HG03575 (cell line): ENCODE data around the gene COL4A4.

ENCODE experiments used
- ATAC-seq: cut with Tn5 transposase; IDR thresholded peaks from one replicate; pipeline ENCODE4 v1.9.1; 2021; ENCODE audit not compliant: unreplicated experiment, insufficient number of reproducible peaks, low FRiP score; ENCODE audit errors: extremely low read depth

The COL4A4 gene

DNA sequence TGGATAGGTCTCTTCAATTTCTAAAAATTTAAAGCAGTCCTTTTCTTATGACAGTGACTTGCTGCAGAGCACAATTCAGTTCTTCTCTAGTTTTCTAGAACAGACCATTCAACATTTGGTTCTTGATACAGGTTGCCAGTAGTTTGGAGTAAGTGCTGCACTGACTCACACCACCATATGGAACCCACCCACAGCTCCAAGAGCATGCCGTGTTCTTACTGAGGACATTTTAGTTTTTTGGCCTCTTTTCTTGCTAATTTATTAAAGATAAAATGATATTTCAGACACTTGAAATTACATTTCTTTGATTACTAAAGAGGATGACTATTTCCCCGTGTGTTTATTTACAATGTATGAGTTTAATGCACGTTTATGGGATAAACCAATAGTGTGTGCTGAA is 120.0 kb downstream of the COL4A4 start:
- no peak for ATAC-seq

DNA sequence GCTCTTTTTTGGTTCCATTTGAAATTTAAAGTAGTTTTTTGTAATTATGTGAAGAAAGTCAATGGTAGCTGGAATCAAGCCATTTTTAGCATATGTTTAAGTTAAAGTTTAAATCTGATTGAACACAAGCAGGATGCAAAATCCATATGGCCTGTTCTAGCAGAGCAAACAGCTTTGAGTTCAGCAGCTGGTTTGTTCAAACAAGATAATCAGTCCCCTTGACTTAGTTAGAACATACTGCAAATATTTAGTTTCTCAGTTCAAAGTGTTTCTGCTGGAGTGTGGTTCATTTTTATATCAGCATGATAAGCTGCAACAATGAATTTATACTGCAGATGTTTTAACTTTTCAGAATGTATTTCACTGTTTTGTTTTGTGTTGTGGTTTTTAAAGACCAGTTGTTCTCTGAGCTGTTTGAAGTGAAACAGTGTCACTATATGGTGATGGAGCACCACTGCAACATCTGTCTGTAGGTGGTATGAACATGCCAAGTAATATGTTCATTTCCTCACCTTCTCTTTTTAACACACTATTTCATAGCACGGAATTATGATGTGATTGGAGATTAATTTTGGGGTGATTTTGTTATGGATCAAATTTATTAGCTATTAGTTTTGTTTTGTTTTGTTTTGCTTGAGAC is 125.3 kb downstream of the COL4A4 start:
- ATAC-seq: no peak

GRCh38 chr2:227036527-227036926 is 127.5 kb downstream of the COL4A4 start:
- no peak for ATAC-seq

GRCh38 chr2:227035711-227036367 is 128.2 kb downstream of the COL4A4 start:
- no peak for ATAC-seq

DNA sequence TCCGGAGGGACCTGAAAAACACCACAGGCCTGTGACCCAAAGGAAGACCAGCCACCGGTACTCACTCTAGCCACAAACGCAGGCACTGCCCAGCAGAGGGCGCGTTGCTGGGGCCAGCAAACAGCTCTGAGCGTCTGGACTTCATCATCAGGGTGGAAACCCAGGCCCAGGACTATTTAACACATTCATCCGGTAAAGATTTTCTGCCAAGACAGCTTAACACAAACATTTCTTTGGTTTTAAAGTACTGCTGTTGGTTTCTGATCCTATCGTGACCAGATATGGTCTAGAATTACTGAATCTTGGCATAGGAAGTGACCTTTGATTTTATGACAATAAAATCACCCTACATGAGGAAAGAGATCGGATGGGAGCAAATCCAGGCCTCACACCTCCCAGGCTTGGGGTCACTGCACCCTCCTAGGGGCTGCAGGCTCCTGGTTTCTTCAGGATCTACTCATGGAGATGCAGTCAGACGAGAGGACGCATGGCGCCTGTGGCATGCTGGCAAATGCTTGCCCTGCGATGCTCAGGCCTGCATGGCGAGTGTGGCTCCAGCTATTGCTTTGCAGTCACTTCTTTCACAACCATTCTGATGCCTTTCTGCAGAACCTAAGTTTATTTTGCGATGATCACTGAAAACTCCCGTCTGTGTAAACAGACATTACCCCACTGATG is 130.4 kb downstream of the COL4A4 start:
- no peak for ATAC-seq

DNA sequence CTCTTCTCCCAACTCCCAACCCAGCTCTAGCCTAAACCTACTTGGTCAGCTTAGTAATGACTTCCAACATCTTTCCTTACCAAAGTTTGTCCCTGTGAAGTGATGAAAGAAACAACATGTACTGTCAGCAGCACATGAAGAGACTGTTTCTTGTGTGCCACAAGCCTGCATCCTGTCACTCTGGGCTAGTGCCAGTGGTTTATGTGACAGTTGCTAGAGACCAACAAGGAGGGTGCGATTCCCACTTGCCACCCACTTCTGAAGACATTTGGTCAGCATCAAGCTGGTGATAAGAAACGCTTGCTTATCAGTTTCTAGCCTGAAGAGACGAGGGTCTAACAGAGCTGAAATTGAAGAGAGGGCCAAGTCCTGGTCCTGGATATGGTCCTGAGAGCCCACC is 132.6 kb downstream of the COL4A4 start:
- ATAC-seq: no peak

DNA sequence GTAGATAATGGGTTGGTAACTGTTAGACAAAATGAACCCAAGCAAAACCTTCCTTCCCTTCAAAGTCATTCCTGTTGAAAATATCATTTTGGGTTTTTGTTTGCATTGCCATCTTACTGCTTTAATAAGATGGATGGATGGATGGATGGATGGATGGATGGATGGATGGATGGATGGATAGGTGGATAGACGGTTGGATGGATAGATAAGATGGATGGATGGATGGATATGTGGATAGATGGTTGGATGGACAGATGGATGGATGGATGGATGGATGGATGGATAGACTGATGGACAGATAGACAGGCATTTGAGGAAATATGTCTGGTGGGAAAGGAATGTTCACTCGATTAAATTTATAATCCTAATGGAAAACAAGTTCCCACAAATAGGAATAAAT is 133.2 kb downstream of the COL4A4 start:
- ATAC-seq: no peak

GRCh38 chr2:227029426-227030105 is 134.4 kb downstream of the COL4A4 start:
- ATAC-seq: no peak

GRCh38 chr2:227025510-227025909 is 138.5 kb downstream of the COL4A4 start:
- peak; percentile 60 for ATAC-seq

GRCh38 chr2:227022608-227023007 is 141.4 kb downstream of the COL4A4 start:
- ATAC-seq: no peak

- no peak for ATAC-seq
These were observed 143.6 kb downstream of the COL4A4 start for GRCh38 chr2:227020416-227020815.

GRCh38 chr2:227016894-227017293 is 147.1 kb downstream of the COL4A4 start:
- ATAC-seq: no peak

- no peak for ATAC-seq
These were observed 150.1 kb downstream of the COL4A4 start for GRCh38 chr2:227013881-227014280.

- no peak for ATAC-seq
These were observed 150.7 kb downstream of the COL4A4 start for GRCh38 chr2:227013330-227013729.

DNA sequence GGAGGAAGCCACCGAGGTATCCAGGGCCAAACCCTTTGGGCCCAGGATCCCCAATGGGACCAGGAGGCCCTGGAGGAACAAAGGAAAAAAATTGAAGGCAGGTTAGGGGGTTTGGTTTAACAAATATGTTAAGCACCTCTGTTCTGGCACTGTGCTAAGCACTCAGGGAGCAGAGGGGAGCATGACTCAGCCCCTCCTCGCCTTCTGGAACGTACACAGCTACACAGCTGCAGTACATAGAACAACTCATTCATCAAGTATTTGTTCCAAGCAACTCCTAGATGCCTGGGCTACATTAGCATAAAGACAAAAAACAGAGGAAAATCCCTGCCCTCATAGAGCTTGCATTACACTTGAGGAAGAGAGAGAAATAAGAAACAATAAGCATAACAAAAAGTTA is 153.6 kb downstream of the COL4A4 start:
- no peak for ATAC-seq

- ATAC-seq: no peak
These were observed 156.1 kb downstream of the COL4A4 start for GRCh38 chr2:227007940-227008339.

- no peak for ATAC-seq
These were observed 156.9 kb downstream of the COL4A4 start for GRCh38 chr2:227007148-227007547.

- ATAC-seq: no peak
These were observed 157.7 kb downstream of the COL4A4 start for GRCh38 chr2:227006189-227006897.

- no peak for ATAC-seq
These were observed 159.5 kb downstream of the COL4A4 start for GRCh38 chr2:227004482-227004881.
